HG02981 (cell line): Measurements from ENCODE around the gene PRG2.
"Not testable (repeated sequence)": the region's sequence is repeated elsewhere in the genome, so short reads cannot be mapped to it uniquely, and the experiment has no call there.

Source experiments
- ATAC-seq: cut with Tn5 transposase; IDR thresholded peaks from one replicate; pipeline ENCODE4 v1.9.1; 2021; ENCODE audit warnings: mild to moderate bottlenecking, moderate library complexity; ENCODE audit not compliant: unreplicated experiment

PRG2 gene

DNA sequence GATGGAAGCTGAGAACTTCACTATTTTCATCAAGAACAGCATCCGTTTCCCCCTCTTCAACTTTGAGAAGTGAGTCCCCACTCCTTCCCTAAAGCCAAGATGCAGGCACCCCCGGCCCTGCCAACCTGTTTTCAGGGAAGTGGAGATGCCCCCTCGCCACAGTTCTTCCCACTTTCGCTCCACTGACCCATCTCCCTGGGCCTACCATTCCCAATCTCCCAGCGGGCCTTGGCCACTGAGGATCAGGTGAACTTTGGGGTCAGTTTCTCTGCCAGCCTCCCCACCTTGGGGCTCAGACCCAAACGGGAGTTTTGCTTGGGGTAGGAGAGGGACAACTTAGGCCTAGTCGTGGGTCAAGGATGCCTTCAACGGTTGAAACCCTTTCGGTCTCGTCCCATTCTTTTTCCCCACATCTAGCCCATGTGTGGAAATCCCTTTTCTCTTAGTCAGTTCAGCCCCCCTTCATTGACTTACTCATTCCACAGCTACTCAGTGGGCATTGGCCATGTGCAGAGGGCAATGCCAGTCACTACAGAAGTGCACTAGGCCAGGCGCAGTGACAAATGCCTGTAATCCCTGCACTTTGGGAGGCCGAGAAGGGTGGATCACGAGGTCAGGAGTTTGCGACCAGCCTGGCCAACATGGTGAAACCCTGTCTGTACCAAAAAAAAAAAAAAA is 41.7 kb downstream of the PRG2 start:
- ATAC-seq = no peak

DNA sequence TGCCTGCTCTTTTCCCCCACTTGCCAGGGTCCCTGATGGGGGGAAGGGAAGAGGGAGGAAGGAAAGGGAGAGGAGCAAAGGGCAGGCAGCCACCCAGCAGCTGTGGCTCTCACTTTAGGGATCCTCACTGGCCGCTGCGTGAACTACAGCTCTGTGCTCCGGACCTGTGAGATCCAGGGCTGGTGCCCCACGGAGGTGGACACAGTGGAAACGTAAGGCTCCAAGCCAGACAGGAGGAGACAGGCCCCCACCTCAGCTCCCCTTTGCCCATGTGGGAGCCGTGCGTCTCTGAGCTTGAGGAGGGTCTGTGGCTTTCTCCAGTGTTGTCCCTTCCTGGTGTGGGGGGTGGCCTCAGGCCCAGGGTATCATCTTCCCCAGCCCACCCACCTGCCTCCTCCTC is 42.4 kb downstream of the PRG2 start:
- ATAC-seq = no peak

DNA sequence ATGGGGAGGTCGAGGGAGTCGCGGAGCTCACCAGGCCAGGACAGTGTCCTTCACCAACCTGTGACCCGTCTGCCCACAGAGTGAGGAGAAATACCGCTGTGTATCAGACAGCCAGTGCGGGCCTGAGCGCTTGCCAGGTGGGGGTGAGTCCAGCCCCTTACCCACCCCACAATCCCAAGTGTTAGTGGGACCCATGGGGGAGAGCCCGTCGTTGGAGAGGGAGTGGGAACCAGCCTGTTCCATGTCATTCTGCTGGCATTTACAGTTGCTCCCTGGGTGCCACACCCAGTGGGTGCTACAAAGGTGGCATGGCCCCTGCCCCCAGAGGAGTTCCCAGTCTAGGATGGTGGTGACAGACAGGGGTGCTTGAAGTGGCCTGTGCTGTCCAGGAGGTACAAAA is 43.1 kb downstream of the PRG2 start:
- no peak for ATAC-seq

DNA sequence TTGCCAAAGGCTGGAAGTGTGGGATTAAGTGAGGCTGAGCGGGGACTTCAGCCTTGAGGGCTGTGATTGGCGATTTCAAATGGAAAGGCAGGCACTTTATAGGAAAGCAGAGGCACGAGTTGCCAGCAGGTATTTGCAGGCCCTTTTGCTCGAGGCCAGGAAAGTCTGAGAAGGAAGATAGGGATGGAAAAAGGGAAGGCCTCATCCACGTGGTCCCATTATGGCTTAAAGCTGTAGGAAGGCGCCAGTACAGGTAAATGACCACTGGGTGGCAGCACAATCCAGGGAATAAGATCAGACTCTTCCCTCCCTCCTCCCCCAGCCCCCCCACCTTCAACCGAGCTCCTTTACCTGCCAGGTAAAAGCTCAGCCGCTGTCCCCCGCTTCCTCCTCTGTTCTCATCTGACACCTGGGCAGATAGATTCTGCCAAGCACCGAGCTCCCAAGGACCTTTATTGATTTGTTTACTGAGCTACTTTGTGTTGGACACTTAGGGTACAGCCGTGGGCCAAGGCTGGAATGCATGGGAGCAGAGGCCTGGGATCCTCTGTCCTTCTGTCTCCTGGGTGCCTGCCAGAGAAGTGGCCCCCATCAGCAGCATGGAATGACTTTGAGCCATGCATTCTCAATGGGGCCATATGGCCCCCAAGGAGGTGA is 44.8 kb downstream of the PRG2 start:
- no peak for ATAC-seq

DNA sequence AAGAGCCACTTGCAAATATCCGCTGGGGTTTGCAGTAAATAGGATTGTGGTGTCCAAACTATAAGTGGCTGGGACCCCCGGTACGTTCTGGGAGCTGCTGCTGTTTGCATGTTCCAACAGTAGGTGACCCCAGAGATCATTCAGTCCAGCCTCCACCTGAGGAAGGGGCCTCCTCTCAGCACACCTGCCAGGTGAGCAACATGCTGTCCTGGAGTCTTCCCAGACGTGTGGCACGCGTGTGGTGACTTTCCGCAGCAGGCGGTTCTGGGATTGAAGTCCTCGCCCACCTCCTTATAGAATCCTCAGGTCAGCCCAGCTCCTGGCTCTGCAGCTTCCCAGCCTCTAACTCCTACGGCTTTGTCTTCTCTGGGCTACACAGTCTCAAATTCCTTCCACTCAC is 45.6 kb downstream of the PRG2 start:
- ATAC-seq = no peak

DNA sequence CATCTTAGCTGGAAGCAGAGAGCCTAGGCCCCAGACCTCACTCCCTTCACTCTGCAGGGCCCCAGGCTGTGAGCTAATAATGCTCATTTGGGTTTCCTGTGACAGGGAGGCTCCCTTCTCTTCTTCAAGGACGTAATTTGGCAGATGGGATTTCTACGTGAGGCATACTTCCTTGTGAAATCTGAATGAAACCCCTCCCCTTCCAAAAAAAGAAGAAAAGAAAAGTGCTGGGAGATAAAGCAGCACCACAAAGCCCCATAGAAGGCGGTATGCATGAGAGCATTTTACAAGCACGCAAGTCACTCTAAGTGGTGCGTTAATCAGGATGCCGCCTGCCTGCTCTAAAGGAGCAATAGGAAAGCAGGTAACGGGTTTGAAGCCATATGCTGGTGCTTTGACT is 46.6 kb downstream of the PRG2 start:
- no peak for ATAC-seq

DNA sequence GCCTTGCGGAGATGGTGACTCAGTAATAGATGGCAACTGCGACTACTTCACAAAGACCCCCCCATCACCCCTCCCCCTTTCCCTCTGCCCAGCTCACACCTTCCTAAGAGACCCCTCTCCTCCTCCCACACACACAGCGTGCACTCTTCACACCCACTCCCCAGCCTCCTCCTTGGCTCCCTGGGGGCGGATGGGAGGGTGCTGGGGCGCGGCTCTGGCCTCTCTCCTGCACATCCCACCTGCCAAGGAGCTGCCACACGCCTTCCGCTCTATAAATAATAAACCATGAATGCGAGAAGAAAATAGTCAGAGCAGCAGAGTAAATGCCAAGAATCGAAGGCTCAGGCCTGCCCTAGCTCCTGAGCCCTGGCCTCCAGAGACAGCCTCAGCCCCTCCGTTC is 47.7 kb downstream of the PRG2 start:
- ATAC-seq = no peak

DNA sequence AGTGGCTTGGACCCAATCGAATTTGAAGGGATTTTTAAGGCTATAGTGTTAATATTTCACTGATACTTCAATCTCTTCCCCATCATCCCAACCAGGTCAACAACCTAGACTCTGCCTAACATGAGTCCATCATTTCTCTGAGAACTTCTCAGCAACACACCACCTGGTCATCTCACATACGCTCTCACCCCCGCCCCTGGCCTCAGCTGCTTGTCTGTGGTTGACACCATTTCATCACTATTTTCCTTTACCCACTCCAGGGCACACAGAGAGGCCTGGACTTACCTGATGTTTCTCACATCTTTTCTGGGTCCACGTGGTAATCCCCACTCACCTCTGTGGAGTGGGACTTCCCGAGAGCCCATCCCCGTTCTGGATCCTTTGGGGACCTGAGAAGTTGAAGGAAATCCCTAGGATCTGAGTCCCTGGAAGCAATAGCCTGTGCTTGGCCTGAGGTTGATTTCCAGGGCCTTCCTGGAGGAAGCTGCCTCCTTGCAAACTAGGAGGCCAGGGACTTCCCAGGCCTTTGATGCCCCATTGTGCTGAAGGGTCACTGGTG is 49.1 kb downstream of the PRG2 start:
- ATAC-seq = no peak

DNA sequence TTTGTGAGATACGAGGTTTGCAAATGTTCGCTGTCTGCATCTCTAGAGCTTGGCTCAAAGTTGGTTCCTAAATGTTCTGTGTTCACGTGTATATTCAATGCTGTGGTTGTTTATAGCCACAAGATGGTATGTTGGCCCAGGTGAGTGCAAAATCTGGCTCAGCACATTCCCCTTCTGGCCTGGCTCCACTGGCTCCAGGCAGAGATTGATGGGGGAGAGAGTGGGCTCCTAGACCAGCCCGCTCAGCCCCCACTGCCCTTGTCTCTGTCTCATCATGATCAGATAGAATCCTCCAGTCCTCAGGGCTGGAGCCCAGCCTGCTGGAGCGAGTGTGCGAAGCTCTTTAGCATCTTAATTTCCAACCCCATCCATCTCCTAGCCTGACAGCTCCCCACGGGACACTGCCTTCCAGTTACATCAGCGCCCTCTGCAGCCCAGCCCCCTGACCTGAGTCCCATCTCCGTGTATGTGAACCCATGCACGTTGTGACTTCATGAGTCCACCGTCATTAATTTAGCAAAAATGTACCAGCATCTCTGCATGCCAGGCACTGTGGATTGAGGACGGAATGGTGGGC is 50.3 kb downstream of the PRG2 start:
- no peak for ATAC-seq

DNA sequence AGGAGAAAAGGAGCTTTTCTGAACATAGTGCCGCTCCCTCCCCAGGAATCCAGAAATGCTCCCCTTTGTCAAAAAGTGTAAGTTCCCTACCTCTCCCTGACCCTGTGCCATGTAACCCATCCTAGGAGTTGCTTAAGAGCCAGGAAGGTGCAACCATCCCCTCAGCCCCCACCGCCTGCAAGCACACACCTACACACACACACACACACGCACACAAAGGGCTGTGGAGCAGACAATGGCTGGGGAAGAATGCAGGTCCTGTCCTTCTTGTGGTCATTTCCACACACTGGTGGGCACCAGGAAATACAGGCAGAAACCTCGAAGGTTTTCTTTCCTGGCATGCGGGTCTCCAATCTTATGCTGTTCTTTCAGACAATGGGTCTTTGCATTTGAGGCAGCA is 51.1 kb downstream of the PRG2 start:
- ATAC-seq = no peak

DNA sequence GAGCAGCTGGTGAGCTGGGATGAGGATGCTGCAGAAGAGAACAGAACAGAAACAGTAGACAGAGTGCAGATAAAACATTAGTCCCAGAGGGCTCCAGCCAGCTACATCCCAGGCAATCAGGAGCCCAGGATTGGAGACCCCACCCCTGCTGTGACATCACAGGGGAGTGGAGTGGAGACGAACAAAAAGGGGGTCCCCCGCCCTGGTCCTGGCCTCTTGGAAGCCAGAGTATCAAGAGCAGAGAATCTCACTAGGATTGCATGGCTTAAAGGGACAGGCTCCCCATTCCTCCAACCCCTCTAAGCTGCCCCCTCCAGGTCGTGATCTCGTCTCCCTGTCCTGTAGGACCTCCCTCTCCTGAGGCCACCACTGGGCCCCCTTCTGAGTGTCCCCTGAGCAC is 52.3 kb downstream of the PRG2 start, which contains the start of gene P2RX3:
P2RX3 (plus strand) TSS at position 211 of the 400 bp plus-strand sequence. CDS start 199 bp downstream, outside the sequence.
- no peak for ATAC-seq

DNA sequence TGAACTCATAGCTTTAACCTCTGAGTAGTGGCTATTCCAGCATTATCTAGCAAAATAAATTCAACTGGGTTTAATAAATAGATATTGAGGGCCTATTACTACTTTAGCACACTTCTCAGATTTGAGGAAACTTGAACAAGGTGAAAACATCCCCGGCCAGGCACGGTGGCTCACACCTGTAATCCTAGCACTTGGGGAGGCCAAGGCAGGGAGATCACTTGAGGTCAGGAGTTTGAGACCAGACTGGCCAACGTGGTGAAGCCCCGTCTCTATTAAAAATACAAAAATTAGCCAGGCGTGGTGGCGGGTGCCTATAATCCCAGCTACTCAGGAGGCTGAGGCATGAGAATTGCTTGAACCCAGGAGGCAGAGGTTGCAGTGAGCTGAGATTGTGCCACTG is 53.6 kb downstream of the PRG2 start:
- not testable (repeated sequence) for ATAC-seq
